Kidney tubule cell (primary cell): ENCODE measurements around the gene LIPC.

Experiments used
- DNase-seq: peaks from one replicate; pipeline ENCODE4 v3.0.0-alpha.2; 2018; ENCODE audit warnings: low spot score

LIPC gene

GRCh38 chr15:58517682-58518525 lies 86.1 kb downstream of the LIPC start:
- no peak for DNase-seq

DNA sequence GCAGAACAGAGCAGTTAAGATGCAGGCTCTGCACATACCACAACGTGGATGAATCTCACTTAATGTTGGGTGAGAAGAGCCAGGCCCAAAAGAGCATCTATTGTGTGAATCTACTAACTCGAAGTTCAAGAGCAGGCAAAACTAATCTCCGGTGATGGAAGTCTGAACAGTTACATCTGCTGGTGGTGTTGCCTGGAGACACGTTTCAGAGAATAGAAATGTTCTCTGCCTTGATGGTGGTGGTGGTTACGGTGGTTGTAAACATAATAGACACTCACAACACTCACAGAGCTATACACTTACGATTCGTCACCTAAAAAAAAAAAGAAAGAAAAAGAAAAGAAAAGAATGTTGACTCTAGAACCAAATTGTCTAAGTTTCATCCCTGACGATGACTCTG lies 86.8 kb downstream of the LIPC start:
- no peak for DNase-seq

DNA sequence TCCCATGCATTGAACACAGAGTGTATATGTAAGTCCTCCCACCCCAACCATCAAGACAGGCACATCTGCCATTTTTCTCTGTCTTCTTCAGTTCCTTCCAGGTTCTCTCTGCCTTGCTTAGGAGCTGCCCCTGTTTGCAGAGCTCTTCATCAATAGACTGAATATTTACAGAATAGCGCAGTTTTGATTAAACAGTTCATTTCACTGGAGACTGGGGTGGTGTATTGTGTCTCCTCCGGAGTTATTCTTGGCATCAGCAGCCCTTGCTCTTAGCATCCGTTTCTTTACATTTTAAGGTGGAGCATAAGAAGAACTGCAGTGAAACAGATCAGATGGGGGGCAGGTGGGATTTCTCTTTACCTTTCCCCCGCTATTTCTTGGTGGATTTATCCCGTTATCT lies 87.7 kb downstream of the LIPC start:
- DNase-seq: no peak

GRCh38 chr15:58520464-58520863 lies 88.7 kb downstream of the LIPC start:
- no peak for DNase-seq

GRCh38 chr15:58520936-58521292 lies 89.1 kb downstream of the LIPC start:
- no peak for DNase-seq

DNA sequence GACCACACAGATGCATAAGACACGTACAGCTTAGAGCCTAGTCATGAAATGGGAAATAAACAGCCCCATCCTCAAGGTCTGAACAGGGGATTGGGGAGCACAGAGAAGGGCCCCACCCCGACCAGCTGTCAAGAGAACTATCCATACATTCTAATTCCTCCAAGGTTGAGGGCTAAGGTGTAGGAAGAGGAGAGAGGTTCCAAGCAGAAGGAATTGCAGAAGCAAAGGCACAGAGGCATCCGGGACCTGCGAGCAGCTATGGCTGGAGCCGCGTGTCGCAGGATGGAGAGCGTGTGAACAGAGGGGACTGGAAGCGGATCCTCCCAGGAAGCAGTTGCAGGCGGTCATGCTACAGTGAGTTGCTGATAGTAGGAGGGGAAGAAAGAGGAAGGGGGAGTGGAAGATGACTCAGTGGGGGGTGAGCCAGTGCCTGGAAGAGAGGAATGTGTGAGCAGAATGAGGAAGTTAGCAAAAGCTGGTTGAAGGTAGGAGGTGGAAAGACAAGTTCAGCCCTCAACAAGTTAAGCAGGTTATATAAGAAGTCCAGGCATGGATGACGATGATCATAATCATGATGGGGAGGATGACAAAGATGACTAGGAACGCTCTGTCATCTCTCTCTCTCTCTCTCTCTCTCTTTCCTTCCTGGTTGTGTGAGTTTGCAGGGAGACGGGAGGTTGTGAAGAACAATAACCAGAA lies 89.7 kb downstream of the LIPC start:
- peak; percentile 100 for DNase-seq

DNA sequence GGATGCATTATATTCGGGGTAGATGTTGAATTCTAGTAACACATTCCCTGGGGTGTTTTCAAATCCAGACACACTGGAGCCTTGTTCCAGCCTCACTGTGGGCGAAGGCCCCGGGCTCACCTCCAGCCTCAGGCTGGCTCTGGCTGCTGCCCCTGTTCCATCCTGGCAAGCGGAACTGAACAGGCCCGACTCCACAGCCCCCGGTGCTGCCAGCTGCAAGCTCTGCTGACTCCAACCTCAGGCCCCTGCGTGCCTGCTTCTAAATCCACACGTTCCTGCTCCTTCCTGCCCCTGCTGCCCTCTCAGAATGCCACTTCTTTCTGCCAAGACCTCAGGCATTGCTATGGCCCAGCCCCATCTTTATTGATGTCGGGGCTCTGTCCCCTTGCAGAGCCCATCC lies 90.6 kb downstream of the LIPC start:
- peak; percentile 47 for DNase-seq

GRCh38 chr15:58522865-58523264 lies 91.1 kb downstream of the LIPC start:
- DNase-seq: peak; percentile 9

- no peak for DNase-seq
Measured at GRCh38 chr15:58523634-58524033, 91.8 kb downstream of the LIPC start.

DNA sequence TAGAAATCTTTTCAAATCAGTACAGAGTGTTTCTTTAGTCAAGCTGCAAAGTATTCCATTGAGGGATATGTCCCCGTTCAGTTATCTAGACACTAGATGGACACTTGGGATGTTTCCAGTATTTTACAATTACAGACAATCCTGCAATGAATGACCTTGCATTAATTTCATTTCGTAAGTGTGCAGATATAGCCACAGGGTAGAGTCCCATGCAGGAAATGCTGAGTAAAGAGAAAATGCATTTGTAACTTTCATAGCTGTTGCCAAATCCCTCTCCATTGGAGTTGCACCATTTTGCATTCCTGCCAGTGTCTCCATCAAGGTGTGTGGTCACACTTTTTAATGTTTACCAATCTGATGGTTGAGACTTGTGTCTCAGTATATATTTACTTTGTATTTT lies 92.5 kb downstream of the LIPC start:
- DNase-seq: peak; percentile 13

DNA sequence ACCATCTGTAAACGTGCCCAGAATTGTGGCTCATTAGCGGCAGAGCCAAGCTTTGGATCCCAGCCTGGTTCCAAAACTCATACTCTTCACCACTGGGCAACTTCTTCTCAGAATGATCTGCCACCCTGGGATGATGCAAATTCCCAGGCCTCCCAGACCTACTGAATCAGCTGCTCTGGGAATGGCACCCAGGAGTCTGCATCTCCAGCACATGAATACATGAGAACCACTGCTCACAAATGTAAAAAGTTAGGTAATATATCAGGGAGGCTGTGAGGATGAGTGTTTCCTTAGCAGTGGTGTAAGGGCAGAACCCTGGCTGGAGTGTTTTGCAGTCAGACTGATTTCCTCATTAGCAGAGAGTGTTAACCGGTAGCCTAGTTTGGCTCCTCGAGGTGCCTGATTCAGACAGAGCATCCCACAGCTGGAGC lies 94.2 kb downstream of the LIPC start:
- peak; percentile 7 for DNase-seq

DNA sequence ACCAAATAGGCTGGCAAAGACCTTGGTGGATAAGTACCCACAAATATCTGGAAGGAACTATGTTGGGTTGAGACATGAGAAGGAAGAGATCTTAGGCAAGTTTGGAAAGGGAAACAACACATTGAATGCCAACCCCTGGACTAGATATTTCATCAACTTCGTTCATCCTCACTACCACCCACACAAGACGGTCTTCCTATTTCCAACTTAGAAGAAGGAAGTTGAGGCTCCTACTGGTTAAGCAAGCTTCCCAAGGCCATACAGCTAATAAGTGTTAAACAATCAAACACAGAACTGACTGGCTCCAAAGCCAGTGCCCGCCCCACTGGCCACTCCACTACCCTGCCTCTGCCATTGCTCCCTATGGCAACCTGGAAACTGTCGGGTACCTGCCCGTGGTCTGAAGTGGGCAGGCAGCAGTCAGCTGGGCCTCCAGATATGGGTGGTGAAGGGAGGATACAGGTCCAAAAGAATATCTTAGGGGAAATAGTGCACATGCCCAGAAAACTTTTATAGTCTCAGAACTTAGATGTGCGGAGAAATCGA lies 94.9 kb downstream of the LIPC start:
- DNase-seq: no peak

- DNase-seq: no peak
Measured at GRCh38 chr15:58527573-58528187, 95.9 kb downstream of the LIPC start.

DNA sequence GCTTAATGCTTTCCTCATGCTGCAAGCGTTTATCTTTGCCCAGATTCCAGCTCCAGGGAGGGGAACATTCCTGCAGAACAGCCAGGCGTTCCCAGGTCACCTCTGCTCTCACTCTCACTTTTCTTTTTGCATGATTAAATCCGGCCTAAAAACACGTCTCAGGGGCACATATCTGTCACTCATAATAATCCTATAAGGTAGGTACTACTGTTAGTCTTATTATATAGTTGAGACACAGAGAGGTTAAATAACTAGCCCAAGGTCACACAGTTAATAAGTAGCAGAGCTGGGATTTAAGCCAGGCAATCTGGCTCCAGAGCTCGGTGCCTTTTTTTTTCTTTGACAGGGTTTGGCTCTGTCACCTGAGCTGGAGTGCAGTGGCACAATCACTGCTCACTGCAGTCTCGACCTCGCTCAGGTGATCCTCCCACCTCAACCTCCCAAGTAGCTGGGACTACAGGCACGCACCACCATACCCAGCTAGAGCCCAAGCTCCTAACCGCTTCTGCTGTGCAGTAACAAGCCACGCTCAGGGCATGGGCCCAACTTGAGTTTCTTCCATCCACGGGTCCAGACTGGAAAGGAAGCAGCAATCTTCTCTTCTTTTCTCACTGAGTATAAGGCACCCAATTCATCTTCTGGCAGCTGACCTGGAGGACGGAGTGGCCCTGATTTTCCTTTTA lies 96.5 kb downstream of the LIPC start:
- peak; percentile 99 for DNase-seq

- no peak for DNase-seq
Measured at GRCh38 chr15:58529041-58529440, 97.2 kb downstream of the LIPC start.

GRCh38 chr15:58530056-58530590 lies 98.3 kb downstream of the LIPC start:
- DNase-seq: no peak

DNA sequence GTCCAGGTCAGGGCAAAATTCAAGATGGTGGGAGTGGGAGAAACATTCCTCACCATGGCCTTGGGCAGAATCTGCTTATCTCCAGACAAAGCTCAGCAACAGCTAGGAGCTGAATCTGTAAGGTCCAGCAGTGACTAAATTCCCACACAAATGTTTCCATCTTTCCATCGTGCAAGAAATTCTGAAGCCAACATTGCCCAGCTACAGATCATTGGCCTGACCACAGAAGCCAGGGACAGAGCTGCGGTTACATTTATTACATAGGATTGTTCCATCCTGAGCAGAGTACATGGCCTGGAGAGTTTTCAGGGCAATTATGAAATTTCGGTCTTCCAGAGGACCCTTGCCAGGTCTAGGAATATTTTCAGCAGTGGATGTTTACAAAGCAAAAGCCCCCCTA lies 100.3 kb downstream of the LIPC start:
- DNase-seq: no peak

- no peak for DNase-seq
Measured at GRCh38 chr15:58534556-58534955, 102.8 kb downstream of the LIPC start.

DNA sequence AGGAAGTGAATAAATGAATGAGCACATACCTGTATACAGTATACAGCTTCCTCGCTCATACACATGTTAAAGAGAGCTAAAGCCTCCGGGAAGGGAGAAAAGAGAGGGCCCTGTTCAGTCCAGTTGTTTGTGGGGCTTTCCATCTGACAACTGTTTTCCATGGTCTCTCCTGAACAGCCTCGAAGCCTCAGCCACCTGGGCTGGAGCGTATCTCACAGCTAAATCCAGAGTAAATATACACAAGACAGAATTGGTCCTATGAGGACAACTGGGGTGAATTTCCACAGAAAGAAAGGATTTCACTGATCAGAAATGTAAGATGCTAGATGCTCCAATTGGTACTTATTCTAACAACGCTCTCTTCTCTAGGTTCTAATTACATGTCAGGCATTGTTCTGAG lies 103.5 kb downstream of the LIPC start:
- no peak for DNase-seq

- no peak for DNase-seq
Measured at GRCh38 chr15:58535894-58536293, 104.1 kb downstream of the LIPC start.

GRCh38 chr15:58536414-58536813 lies 104.6 kb downstream of the LIPC start:
- no peak for DNase-seq

DNA sequence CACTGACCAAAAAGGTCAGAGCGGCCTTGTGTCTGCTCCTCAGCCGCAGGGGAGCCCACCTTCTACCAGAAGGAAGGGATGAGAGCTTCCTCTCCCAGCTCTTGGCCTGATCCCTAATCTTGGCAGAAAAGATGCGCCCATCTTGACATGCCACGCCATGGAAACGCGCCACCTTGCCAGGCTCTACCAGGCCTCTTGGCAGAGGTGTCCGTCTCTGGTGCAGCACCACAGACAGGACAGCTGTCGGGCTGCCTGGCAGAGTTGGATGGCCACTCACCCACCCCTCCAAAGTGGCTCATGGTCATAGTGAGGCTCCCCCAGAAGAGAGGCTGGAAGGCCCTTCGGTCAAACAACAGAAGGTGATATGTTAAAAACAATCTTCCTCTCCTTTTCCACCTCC lies 105.2 kb downstream of the LIPC start:
- DNase-seq: no peak
